HCT116 (cell line): ENCODE data around the gene PFDN2. TPM values are rescaled to one million over a fixed set of nuclear protein-coding genes. Genes with fewer than 3 reads are reported as not detected.

Experiments used
- ATAC-seq: fragments of 200-7000 bp; cut with Tn5 transposase; 2 replicates; pipeline ENCODE4 v1.9.1; 2020; ENCODE audit warnings: mild to moderate bottlenecking, moderate library complexity
- BruUV-seq: library from RNA; stranded (reverse); fragments of 400-500 nt; replicated peaks from 2 replicates; lab custom pipeline; 2021; lab: Mats Ljungman, UMichigan
- CTCF ChIA-PET: fragments of 300-600 bp; sonication (Branson Sonifier 250); formaldehyde crosslinking; loops from one replicate; lab custom pipeline; 2021; ENCODE audit warnings: antibody characterized with exemption; lab: Charles Lee
- POLR2A ChIA-PET: fragments of 300-600, 350-600 bp; sonication (Branson Sonifier 250); formaldehyde crosslinking; loops from one replicate; lab custom pipeline; 2021; ENCODE audit warnings: antibody characterized with exemption; lab: Charles Lee
- RAD21 ChIA-PET, 2 experiments: fragments of 300-600 bp; sonication (Branson Sonifier 250); formaldehyde crosslinking; loops; one replicate each; lab custom pipeline; 2023; ENCODE audit warnings: low total read pairs in 2 of 2; ENCODE audit not compliant: uncharacterized antibody in 2 of 2, unreplicated experiment in 2 of 2, low non-redundant PET in 1 of 2; lab: Charles Lee
- DNase-seq: peaks from one replicate; pipeline ENCODE4 v3.0.0-alpha.2; 2010; ENCODE audit warnings: low read depth, low spot score
- H2AFZ ChIP-seq: fragments of 200-600 bp; shearing (Covaris generic), sonication (generic); 2 replicates; pipeline ENCODE4 v1.6.1; 2017; ENCODE audit warnings: low read depth, mixed run types, mixed read lengths, antibody characterized with exemption, low read length; ENCODE audit not compliant: poor library complexity, severe bottlenecking
- H3K27ac ChIP-seq: 2 replicates; pipeline ENCODE4 v1.5.1; 2012; ENCODE audit warnings: low read depth, low read length
- H3K27me3 ChIP-seq: fragments of 200-600 bp; sonication (generic); 2 replicates; pipeline ENCODE4 v1.6.1; 2016; ENCODE audit warnings: mixed run types, low read length, mixed read lengths; ENCODE audit not compliant: insufficient read depth
- H3K36me3 ChIP-seq, 2 experiments: fragments of 200-500 bp in 1 of 2; fragments of 200-600 bp in 1 of 2; sonication (Bioruptor generic) in 1 of 2; sonication (generic) in 1 of 2; 2 replicates each; pipeline versions ENCODE4 v1.5.1 to v1.6.1; 2014 to 2016; ENCODE audit warnings: low read length in 2 of 2, inconsistent platforms in 1 of 2, mixed read lengths in 1 of 2, mixed run types in 1 of 2; ENCODE audit not compliant: insufficient read depth in 2 of 2, control insufficient read depth in 1 of 2
- H3K4me1 ChIP-seq, 2 experiments: fragments of 200-600 bp in 1 of 2; sonication (generic) in 1 of 2; 2 replicates each; pipeline versions ENCODE4 v1.5.1 to v1.6.1; 2012 to 2017; ENCODE audit warnings: low read length in 2 of 2, inconsistent platforms in 1 of 2, mild to moderate bottlenecking in 1 of 2, mixed read lengths in 1 of 2, mixed run types in 1 of 2, moderate library complexity in 1 of 2; ENCODE audit not compliant: insufficient read depth in 2 of 2, control insufficient read depth in 1 of 2
- H3K4me2 ChIP-seq: fragments of 200-600 bp; sonication (generic); 2 replicates; pipeline ENCODE4 v1.6.1; 2017; ENCODE audit warnings: mixed run types, low read length, mixed read lengths
- H3K4me3 ChIP-seq, 2 experiments: fragments of 200-600 bp in 1 of 2; sonication (generic) in 1 of 2; replicated peaks in 1 of 2; 2 replicates each; pipeline ENCODE4 v1.5.1; 2011 to 2016; ENCODE audit warnings: low read length in 2 of 2, control low read depth in 1 of 2, low read depth in 1 of 2, mild to moderate bottlenecking in 1 of 2, mixed read lengths in 1 of 2, mixed run types in 1 of 2
- H3K79me2 ChIP-seq: fragments of 200-600 bp; sonication (generic); 2 replicates; pipeline ENCODE4 v1.6.1; 2017; ENCODE audit warnings: mild to moderate bottlenecking, mixed run types, low read length, moderate library complexity, mixed read lengths; ENCODE audit not compliant: insufficient read depth
- H3K9ac ChIP-seq: fragments of 200-600 bp; sonication (generic); 2 replicates; pipeline ENCODE4 v1.6.1; 2016; ENCODE audit warnings: low read length, mixed read lengths
- H3K9me2 ChIP-seq: fragments of 200-600 bp; sonication (generic), shearing (Covaris generic); 2 replicates; pipeline ENCODE4 v1.6.1; 2017; ENCODE audit warnings: mixed run types, mild to moderate bottlenecking, moderate library complexity; ENCODE audit not compliant: insufficient read depth
- H3K9me3 ChIP-seq, 2 experiments: fragments of 200-500 bp in 1 of 2; fragments of 200-600 bp in 1 of 2; sonication (Bioruptor generic) in 1 of 2; sonication (generic) in 1 of 2; 2 replicates each; pipeline ENCODE4 v1.6.1; 2014 to 2017; ENCODE audit warnings: low read length in 2 of 2, mixed read lengths in 2 of 2, inconsistent platforms in 1 of 2, low read depth in 1 of 2, mild to moderate bottlenecking in 1 of 2, mixed run types in 1 of 2, moderate library complexity in 1 of 2; ENCODE audit not compliant: control insufficient read depth in 1 of 2, insufficient read depth in 1 of 2
- H4K20me1 ChIP-seq: fragments of 200-600 bp; sonication (generic), shearing (Covaris generic); 2 replicates; pipeline ENCODE4 v1.6.1; 2017; ENCODE audit warnings: mixed run types, mild to moderate bottlenecking, moderate library complexity; ENCODE audit not compliant: insufficient read depth
- ATF3 ChIP-seq: IDR thresholded peaks from 2 replicates; pipeline ENCODE4 v1.6.1; 2012
- CBX3 ChIP-seq: IDR thresholded peaks from 2 replicates; pipeline ENCODE4 v1.6.1; 2012; ENCODE audit warnings: low read depth
- CEBPB ChIP-seq: IDR thresholded peaks from 2 replicates; pipeline ENCODE4 v1.6.1; 2012; ENCODE audit warnings: low read depth
- EGR1 ChIP-seq: IDR thresholded peaks from 2 replicates; pipeline ENCODE4 v1.6.1; 2012; ENCODE audit warnings: low read depth
- ELF1 ChIP-seq: IDR thresholded peaks from 2 replicates; pipeline ENCODE4 v1.6.1; 2012; ENCODE audit warnings: low read depth, borderline replicate concordance
- FOSL1 ChIP-seq: IDR thresholded peaks from 2 replicates; pipeline ENCODE4 v1.6.1; 2012; ENCODE audit warnings: low read depth
- JUND ChIP-seq: IDR thresholded peaks from 2 replicates; pipeline ENCODE4 v1.6.1; 2012
- MAX ChIP-seq: IDR thresholded peaks from 2 replicates; pipeline ENCODE4 v1.6.1; 2012
- POLR2AphosphoS5 ChIP-seq: IDR thresholded peaks from 2 replicates; pipeline ENCODE4 v1.6.1; 2011; ENCODE audit warnings: mild to moderate bottlenecking, low read depth, low read length, moderate library complexity
- RAD21 ChIP-seq: IDR thresholded peaks from 2 replicates; pipeline ENCODE4 v1.6.1; 2012; ENCODE audit warnings: low read depth, mild to moderate bottlenecking
- REST ChIP-seq: IDR thresholded peaks from 2 replicates; pipeline ENCODE4 v1.6.1; 2012; ENCODE audit warnings: low read depth
- SIN3A ChIP-seq: IDR thresholded peaks from 2 replicates; pipeline ENCODE4 v1.6.1; 2012; ENCODE audit warnings: low read depth
- SP1 ChIP-seq: IDR thresholded peaks from 2 replicates; pipeline ENCODE4 v1.6.1; 2012; ENCODE audit warnings: low read depth
- YY1 ChIP-seq: IDR thresholded peaks from 2 replicates; pipeline ENCODE4 v1.6.1; 2011; ENCODE audit warnings: low read length, low read depth, moderate library complexity, mild to moderate bottlenecking; ENCODE audit not compliant: insufficient replicate concordance; ENCODE audit errors: extremely low read depth
- ZFX ChIP-seq: fragments of 450-650 bp; IDR thresholded peaks from 2 replicates; pipeline ENCODE4 v1.6.1; 2017
- ZNF274 ChIP-seq: fragments of 200-500 bp; sonication (Bioruptor generic); IDR thresholded peaks from 2 replicates; pipeline ENCODE4 v1.6.1; 2014; ENCODE audit warnings: mild to moderate bottlenecking, low read depth, low read length, inconsistent platforms
- intact Hi-C: fragments of 100-400 bp; cut with micrococcal nuclease; formaldehyde crosslinking; loops from 2 replicates; pipeline ENCODE4 v1.10.0; 2022
- total RNA-seq: library from RNA; stranded (reverse); gene quantifications from one replicate; pipeline ENCODE4 v1.2.1, GENCODE V29; 2021; ENCODE audit not compliant: unreplicated experiment

PFDN2 gene
- total RNA-seq, 1 experiment from 2014 or later = 179 TPM

- no peaks in the 10 kb centered on the region for H3K9me2 ChIP-seq
- TF ChIP-seq RAD21 (no peak), ZFX (no peak), ELF1 (no peak), REST (no peak), JUND (no peak), MAX (no peak), ZNF274 (no peak), CEBPB (no peak), ATF3 (no peak), FOSL1 (no peak), SIN3A (no peak), POLR2AphosphoS5 (no peak), EGR1 (no peak), YY1 (no peak), CBX3 (no peak), SP1 (no peak)
- RAD21 ChIA-PET = no interaction called here
- BruUV-seq = no TSS peak
- ATAC-seq (no peak), DNase-seq (no peak)
- no peaks in the 10 kb centered on the region for H3K27me3 ChIP-seq
- no peak overlapping the region for H3K9ac ChIP-seq
- peaks cover 8 to 36% of the 10 kb centered on the region in 2 experiments; a peak in 3 of 4 replicates for H3K4me1 ChIP-seq
- intact Hi-C loops = no loop called here
- H3K36me3 ChIP-seq = peaks cover 8 to 26% of the 10 kb centered on the region in 2 experiments; a peak in 2 of 4 replicates
- H3K27ac ChIP-seq = no peak overlapping the region
- H3K9me3 ChIP-seq = no peaks in the 10 kb centered on the region
- peaks cover 11% of the 10 kb centered on the region; the same call in 1 of the 2 replicates for H3K79me2 ChIP-seq
- H3K4me3 ChIP-seq = no peak overlapping the region
- no peak overlapping the region for H2AFZ ChIP-seq
- no peaks in the 10 kb centered on the region for H4K20me1 ChIP-seq
- POLR2A ChIA-PET = no interaction called here
- CTCF ChIA-PET = no interaction called here
- H3K4me2 ChIP-seq = no peak overlapping the region
These were observed 43.8 kb upstream of the PFDN2 start for GRCh38 chr1:161161652-161162051.
